WTC11 (cell line): ENCODE measurements around the gene CD80.

Source experiments
- AFF4 ChIP-seq: sonication (generic); formaldehyde crosslinking; IDR thresholded peaks from 2 replicates; pipeline ENCODE4 v1.8.1; 2023; ENCODE audit warnings: mild to moderate bottlenecking, missing genetic modification reagents, borderline replicate concordance
- ATF1 ChIP-seq: sonication (generic); formaldehyde crosslinking; IDR thresholded peaks from 2 replicates; pipeline ENCODE4 v1.8.1; 2023; ENCODE audit warnings: mild to moderate bottlenecking, moderate library complexity, missing genetic modification reagents
- ATF3 ChIP-seq: sonication (generic); formaldehyde crosslinking; conservative IDR thresholded peaks from 2 replicates; pipeline ENCODE4 v1.8.1; 2022; ENCODE audit warnings: mild to moderate bottlenecking, missing genetic modification reagents
- CTCF ChIP-seq: fragments of 200-600 bp; IDR thresholded peaks from 2 replicates; pipeline ENCODE4 v1.8.0; 2022; ENCODE audit warnings: antibody characterized with exemption
- E2F5 ChIP-seq: sonication (generic); formaldehyde crosslinking; IDR thresholded peaks from 2 replicates; pipeline ENCODE4 v1.8.1; 2022; ENCODE audit warnings: mild to moderate bottlenecking, moderate library complexity, missing genetic modification reagents
- IRF1 ChIP-seq: sonication (generic); formaldehyde crosslinking; IDR thresholded peaks from 2 replicates; pipeline ENCODE4 v1.8.0; 2023; ENCODE audit warnings: missing genetic modification reagents
- IRF2 ChIP-seq: sonication (generic); formaldehyde crosslinking; IDR thresholded peaks from 2 replicates; pipeline ENCODE4 v1.8.0; 2022; ENCODE audit warnings: low read depth, missing genetic modification reagents, borderline replicate concordance
- JUN ChIP-seq: sonication (generic); formaldehyde crosslinking; IDR thresholded peaks from 2 replicates; pipeline ENCODE4 v1.8.0; 2023; ENCODE audit warnings: mild to moderate bottlenecking, missing genetic modification reagents
- MAX ChIP-seq: sonication (generic); formaldehyde crosslinking; IDR thresholded peaks from 2 replicates; pipeline ENCODE4 v1.8.0; 2022; ENCODE audit warnings: mild to moderate bottlenecking, missing genetic modification reagents
- MXD4 ChIP-seq: fragments of 250-450 bp; sonication (Bioruptor Pico); IDR thresholded peaks from 2 replicates; pipeline ENCODE4 v1.8.0; 2021; ENCODE audit warnings: mild to moderate bottlenecking, moderate library complexity, borderline replicate concordance
- NR3C1 ChIP-seq: sonication (generic); formaldehyde crosslinking; conservative IDR thresholded peaks from 2 replicates; pipeline ENCODE4 v1.8.1; 2023; ENCODE audit warnings: low read depth, mild to moderate bottlenecking, missing genetic modification reagents
- PREB ChIP-seq: sonication (generic); formaldehyde crosslinking; IDR thresholded peaks from 2 replicates; pipeline ENCODE4 v1.8.1; 2022; ENCODE audit warnings: mild to moderate bottlenecking, missing genetic modification reagents, moderate library complexity, borderline replicate concordance
- SOX15 ChIP-seq: fragments of 250-450 bp; sonication (Bioruptor Pico); IDR thresholded peaks from 2 replicates; pipeline ENCODE4 v1.9.0; 2021; ENCODE audit warnings: mild to moderate bottlenecking

GRCh38 chr3:119586733-119587172, 27.3 kb upstream of the CD80 start:
- no peak for TF ChIP-seq E2F5 (CRISPR knock-in tag)
- TF ChIP-seq PREB (CRISPR knock-in tag) = no peak
- no peak for TF ChIP-seq CTCF
- TF ChIP-seq NR3C1 (CRISPR knock-in tag) = no peak
- no peak for TF ChIP-seq ATF1
- TF ChIP-seq ATF3 (CRISPR knock-in tag) = no peak
- no peak for TF ChIP-seq AFF4
- TF ChIP-seq JUN (CRISPR knock-in tag) = no peak
- TF ChIP-seq MAX (CRISPR knock-in tag) = no peak
- TF ChIP-seq MXD4 (CRISPR knock-in tag) = no peak
- TF ChIP-seq SOX15 = no peak
- TF ChIP-seq IRF1 (CRISPR knock-in tag) = no peak
- no peak for TF ChIP-seq IRF2 (CRISPR knock-in tag)
